Stimulated activated naive CD8-positive, alpha-beta T cell treated with anti-CD3 and anti-CD28 coated beads, Interleukin-15, amount 100 ng/mL, for 72 hours (primary cell): Measurements from ENCODE around the gene VGLL4.

Experiments
- ATAC-seq: fragments of 150-1000 bp; cut with Tn5 transposase; 2 replicates; pipeline ENCODE4 v1.10.0; 2021; ENCODE audit warnings: mild to moderate bottlenecking, moderate library complexity
- DNase-seq, 2 donors: peaks; one replicate each; pipeline ENCODE4 v3.0.0; 2021 to 2022
- H3K27ac Mint-ChIP-seq, 2 donors: one replicate each; pipeline ENCODE4 v1.8.0; 2022; ENCODE audit warnings: mild to moderate bottlenecking in 2 of 2, mixed read lengths in 2 of 2, moderate library complexity in 2 of 2
- H3K27me3 Mint-ChIP-seq: one replicate; pipeline ENCODE4 v1.8.0; 2022; ENCODE audit warnings: mixed read lengths
- H3K4me1 Mint-ChIP-seq: one replicate; pipeline ENCODE4 v1.8.0; 2022; ENCODE audit warnings: mild to moderate bottlenecking, mixed read lengths
- H3K4me3 Mint-ChIP-seq, 2 donors: one replicate each; pipeline ENCODE4 v1.8.0; 2022; ENCODE audit warnings: mild to moderate bottlenecking in 2 of 2, mixed read lengths in 2 of 2, moderate library complexity in 1 of 2
- H3K9me3 Mint-ChIP-seq, 2 donors: one replicate each; pipeline ENCODE4 v1.8.0; 2022; ENCODE audit warnings: mixed read lengths in 2 of 2

The VGLL4 gene

DNA sequence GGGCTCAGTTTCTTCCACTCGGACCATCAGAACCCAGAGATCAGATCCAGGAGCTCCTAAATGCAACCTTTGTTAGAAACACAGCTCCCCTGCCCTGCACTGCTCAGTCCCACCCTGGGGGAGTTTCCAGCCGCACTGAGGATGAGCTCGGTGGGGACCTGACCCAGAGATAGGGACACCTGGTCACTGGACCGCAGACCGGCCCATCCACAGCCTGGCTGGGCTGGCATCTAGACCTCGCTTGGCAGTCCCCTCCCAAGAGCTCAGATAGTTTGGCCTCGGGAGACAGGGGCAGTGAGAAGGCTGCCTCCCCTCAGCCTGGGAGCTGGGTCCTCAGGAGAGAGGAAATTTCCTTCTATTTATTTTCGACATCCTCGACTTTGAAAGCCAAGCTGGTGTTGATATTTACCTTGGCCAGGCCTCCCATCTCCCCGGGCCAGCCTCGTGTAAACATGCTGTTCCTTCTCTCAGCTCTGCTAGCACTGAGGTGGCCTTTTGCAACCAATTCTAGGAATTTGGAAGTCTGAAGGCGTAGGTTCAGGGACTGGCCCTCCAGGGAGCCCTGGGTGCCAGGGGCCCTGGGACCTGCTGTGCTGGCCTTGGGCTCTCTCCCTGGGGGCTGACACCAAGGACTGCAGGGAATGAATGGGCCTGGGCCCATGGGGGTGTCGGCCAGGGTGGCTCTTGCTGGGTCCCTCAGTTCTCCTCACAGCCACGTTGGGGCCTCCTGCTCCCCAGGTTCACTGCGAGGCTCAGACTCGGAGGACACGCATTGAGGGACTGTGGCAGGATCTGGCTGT lies 90.1 kb downstream of the VGLL4 start:
- DNase-seq (no peak), ATAC-seq (no peak)
- H3K27me3 Mint-ChIP-seq: no peaks in the 10 kb centered on the region
- no peak overlapping the region for H3K4me3 Mint-ChIP-seq
- H3K9me3 Mint-ChIP-seq: no peaks in the 10 kb centered on the region
- H3K27ac Mint-ChIP-seq: peak overlapping the region in 1 of 2 donors; percentile 67
- peaks cover 13% of the 10 kb centered on the region for H3K4me1 Mint-ChIP-seq

DNA sequence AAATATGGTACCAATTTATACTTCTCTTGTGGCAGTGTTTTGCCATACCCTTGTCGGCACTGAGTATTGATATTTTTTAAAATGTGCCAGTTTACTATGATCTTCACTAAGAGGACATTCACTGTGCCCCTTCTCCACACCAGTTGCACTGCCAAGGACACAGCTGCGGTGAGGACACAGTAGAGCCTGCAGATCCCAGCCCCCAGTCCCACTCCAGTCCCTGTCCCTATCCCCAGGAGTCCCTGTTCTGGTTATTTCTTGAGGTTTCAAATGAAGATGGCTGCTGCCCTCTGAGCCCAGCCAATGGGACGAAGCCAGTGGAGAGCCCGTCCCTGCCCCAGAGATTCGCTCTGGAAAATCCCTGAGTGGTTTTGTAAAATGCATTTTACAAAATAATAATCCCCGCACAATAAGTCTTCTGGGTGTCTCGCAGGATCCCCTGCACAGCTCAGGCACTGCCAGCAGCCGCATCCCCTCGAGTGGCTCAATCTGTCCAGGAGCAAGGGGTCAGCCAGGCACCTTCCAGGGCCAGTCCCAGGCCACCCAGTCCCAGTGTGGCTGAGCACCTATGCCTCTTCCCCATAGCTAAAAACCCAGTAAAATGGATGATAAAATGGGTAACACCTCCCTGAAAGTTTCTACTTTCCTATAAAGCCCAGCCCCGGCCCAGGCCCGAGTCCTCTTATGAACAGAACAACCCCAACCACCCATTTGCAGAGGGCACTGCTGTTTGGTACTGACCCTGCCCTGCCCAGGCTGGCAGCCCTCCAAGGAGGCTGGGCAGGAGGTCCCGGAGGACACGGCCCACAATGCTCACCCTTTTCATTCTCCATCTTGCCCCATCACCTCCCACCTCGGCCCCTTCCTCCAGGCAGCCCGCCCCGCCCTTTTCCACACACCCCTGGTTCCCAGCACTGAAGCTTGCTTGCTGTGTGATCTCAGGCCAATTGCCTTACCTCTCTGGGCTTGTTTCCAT lies 91.1 kb downstream of the VGLL4 start:
- no peak for DNase-seq

DNA sequence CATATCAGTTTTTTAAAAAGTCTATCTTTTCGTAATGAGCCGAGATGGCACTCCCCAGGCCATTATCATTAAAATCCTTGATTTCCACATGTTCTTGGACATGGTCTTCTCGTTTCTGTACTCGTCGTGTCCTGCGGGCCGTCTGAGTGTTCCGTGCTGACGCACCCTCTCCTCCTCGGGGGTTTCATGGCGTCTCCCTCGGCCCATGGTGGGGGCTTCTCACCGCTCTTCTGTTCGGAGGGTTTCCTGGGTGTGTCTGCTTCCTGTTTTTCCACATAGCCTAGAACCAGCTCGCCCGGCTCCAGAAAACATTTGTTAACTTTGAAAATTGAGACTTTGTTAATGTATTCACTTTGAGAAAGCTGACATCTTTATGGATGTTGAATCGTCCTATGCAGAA lies 92.7 kb downstream of the VGLL4 start:
- H3K27ac Mint-ChIP-seq: no peak overlapping the region
- no peaks in the 10 kb centered on the region for H3K27me3 Mint-ChIP-seq
- H3K4me3 Mint-ChIP-seq: no peak overlapping the region
- DNase-seq: no peak
- H3K4me1 Mint-ChIP-seq: peaks cover 6% of the 10 kb centered on the region
- peaks cover 0 to 10% of the 10 kb centered on the region in 2 donors for H3K9me3 Mint-ChIP-seq
- ATAC-seq: no peak

More for the DNA sequence above, 91.1 kb downstream of the VGLL4 start:
- Mint-ChIP-seq H3K9me3 (no peaks in the 10 kb centered on the region), H3K4me3 (no peak overlapping the region), H3K27ac (peak overlapping the region in 1 of 2 donors; percentile 44), H3K27me3 (no peaks in the 10 kb centered on the region), H3K4me1 (peaks cover 8% of the 10 kb centered on the region)
- ATAC-seq: no peak

DNA sequence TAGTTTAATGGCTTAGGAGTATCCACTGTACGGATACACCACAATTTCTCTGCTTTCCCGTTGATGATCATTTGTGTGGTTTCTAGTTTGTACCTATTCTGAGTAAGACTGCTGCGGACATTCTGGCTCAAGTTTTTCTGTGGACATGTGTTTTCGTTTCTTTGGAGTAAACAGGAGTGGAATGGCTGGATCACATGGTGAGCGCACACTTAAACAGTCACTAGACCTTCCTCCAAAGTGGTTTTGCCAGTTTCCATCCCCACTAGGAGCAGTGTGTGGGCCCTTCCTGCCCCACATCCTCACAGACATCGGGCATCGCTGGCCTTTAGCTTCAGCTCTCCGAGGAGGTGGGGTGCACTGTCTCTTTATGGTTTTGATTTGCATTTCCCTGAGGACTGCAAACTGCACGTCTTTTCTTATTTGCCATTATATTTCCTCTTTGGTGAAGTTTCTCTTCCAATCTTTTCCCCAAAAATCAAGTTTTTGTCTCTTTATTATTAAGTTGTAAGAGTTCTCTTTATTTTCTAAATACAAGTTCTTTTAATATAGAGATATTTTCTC lies 94.1 kb downstream of the VGLL4 start:
- no peak for ATAC-seq
- Mint-ChIP-seq H3K27me3 (no peaks in the 10 kb centered on the region), H3K9me3 (peaks cover 0 to 10% of the 10 kb centered on the region in 2 donors), H3K27ac (no peak overlapping the region), H3K4me3 (no peak overlapping the region), H3K4me1 (peaks cover 5% of the 10 kb centered on the region)
- DNase-seq: no peak

DNA sequence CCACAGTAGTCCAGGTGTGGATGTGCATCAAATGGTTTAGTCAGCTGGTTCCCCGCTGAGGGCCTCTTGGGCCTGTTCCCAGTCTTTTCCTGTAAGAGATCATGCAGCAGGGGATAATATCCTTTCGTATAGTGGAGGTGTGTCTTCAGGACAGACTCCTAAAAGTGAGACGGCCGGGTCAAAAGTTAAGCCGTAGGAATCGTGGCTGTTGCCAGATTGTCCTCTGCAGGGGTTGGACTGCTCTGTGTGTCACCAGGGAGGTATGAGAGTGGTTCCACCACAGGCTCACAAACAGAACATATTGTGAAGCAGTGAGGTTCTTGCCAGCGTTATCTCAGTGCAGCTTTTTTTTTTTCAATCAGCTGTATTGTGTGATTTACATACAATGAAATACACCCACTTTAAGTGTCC lies 95.0 kb downstream of the VGLL4 start:
- DNase-seq (no peak), ATAC-seq (no peak)
- Mint-ChIP-seq H3K9me3 (peaks cover 0 to 10% of the 10 kb centered on the region in 2 donors), H3K27ac (peak overlapping the region in 1 of 2 donors; percentile 56), H3K4me3 (no peak overlapping the region), H3K27me3 (no peaks in the 10 kb centered on the region), H3K4me1 (peaks cover 5% of the 10 kb centered on the region)

DNA sequence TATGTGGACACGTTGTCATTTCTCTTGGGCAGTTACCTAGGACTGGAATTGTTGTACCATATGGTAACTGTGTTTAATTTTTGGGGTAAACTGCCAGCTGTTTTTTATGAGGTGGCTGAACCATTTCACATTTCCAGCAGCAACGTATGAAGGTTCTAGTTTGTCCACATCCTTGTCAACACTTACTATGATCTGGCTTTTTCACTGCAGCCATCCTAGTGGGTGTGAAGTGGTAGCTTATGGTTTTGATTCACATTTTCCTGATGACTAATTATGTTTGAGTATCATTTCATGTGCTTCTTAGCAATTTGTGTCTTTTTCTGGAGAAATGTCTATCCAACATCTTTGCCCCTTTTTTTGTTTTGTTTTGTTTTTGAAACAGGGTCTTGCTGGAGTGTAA lies 96.2 kb downstream of the VGLL4 start:
- DNase-seq: no peak
- Mint-ChIP-seq H3K9me3 (peaks cover 0 to 10% of the 10 kb centered on the region in 2 donors), H3K27me3 (no peaks in the 10 kb centered on the region), H3K27ac (no peak overlapping the region), H3K4me3 (no peak overlapping the region), H3K4me1 (peaks cover 5% of the 10 kb centered on the region)
- ATAC-seq: no peak

DNA sequence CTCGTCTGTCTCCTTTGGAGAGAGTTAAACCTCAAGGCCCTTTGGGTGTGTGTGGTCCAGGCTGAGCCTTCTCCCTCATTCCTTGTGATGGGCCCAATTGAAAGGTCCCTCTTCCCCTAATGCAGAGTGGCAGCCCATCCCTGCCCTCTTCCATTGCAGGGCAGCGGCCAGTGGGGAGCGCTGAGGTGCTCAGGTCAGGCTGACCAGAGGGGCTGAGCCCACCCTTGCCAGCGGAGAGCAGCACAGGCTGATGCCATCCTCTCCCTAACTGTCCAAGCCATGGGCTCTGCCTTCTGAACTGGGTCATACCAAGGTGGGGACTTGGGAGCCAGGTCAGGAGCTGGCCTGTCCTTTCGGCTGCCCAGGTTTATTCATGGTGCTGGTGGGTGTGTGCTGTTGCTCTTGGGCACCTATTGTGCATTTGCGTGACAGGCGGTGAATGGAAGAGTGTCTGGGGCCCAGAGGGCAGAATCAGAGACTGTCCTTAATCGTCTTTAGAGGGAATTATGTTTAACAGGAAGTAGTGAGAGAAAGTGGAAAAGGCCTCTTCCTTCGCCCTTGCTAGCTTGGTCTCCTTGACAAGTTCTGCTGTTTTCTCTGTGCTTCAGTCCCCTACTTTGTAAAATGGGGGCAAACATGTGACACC lies 96.9 kb downstream of the VGLL4 start:
- H3K27ac Mint-ChIP-seq: no peak overlapping the region
- DNase-seq (no peak), ATAC-seq (no peak)
- no peak overlapping the region for H3K4me3 Mint-ChIP-seq
- H3K27me3 Mint-ChIP-seq: no peaks in the 10 kb centered on the region
- H3K9me3 Mint-ChIP-seq: peaks cover 0 to 10% of the 10 kb centered on the region in 2 donors
- H3K4me1 Mint-ChIP-seq: peaks cover 5% of the 10 kb centered on the region

DNA sequence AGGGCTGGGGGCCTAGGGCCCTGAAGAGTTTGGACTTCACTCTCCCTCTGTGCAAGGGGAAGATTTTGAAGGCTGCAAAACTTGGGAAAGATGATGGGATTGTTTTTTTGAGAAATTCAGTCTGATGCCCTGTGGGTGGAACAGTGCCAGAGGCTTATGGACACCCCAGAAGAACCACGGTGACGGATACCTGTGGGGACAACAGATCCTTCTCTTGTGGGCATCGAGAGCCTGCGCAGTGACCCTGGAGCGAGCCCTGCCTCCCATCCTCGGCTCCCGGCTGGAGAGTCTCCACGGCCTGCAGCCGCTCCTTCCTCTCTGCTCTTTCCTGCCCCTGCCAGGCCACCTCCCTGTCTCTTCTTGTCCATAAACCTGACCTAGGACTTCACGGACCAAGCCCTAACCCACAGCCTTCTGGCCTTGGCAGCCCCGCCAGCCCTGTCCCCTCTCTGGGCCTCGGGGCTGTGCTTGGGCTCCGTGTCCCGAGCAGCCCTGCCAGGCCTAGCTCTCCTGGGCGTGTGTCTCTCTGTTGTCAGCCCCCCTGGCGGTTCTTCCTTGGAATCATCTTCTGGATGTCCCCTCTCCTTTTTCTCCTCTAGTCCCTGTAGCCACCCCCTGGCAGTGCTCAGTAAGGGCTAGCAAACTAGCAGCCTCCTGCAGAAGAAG lies 98.4 kb downstream of the VGLL4 start:
- Mint-ChIP-seq H3K27me3 (no peaks in the 10 kb centered on the region), H3K27ac (peak overlapping the region; percentile 46 to 79), H3K9me3 (peaks cover 0 to 10% of the 10 kb centered on the region in 2 donors), H3K4me3 (no peak overlapping the region), H3K4me1 (peaks cover 5% of the 10 kb centered on the region)
- ATAC-seq (no peak), DNase-seq (no peak)

DNA sequence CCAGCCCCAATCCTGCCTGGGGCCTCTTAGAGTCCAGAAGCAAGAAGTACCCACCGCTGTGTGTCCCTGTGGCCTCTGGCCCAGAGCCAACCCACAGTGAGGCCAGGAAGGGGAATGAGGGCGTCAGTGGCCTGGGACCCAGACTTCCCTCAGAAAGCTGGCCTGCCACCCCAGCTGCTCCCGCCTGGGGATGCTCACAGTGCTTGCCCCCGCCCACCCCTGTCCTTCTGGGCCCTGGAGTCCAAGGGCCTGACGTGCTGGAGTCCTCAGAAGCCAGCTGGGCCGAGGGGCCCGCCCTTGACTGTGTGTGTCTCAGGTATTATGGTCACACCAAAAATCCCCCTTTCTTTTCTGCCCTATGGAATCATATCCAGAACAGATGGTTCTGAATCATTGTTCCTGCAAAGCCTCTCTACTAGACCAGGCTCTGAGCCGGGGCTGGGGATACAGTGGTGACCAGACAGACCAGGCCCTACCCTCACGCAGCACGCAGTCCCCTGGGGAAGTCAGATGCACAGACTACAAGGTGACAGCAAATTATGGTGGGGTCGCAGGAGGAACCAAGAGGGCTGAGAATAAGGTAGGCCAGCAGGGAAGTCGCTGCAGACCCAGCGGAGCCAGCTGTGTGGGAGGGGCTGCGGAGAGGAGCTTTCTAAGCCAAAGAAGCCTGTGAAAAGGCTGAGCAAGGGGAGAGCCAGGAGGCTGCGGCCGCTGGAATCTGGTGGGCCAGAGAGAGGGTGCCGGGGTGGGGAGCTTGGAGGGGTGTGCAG lies 99.1 kb downstream of the VGLL4 start:
- peaks cover 5% of the 10 kb centered on the region for H3K4me1 Mint-ChIP-seq
- H3K27ac Mint-ChIP-seq: peak overlapping the region in 1 of 2 donors; percentile 34
- H3K4me3 Mint-ChIP-seq: no peak overlapping the region
- DNase-seq (no peak), ATAC-seq (peak; percentile 10)
- H3K27me3 Mint-ChIP-seq: no peaks in the 10 kb centered on the region
- H3K9me3 Mint-ChIP-seq: peaks cover 0 to 10% of the 10 kb centered on the region in 2 donors

DNA sequence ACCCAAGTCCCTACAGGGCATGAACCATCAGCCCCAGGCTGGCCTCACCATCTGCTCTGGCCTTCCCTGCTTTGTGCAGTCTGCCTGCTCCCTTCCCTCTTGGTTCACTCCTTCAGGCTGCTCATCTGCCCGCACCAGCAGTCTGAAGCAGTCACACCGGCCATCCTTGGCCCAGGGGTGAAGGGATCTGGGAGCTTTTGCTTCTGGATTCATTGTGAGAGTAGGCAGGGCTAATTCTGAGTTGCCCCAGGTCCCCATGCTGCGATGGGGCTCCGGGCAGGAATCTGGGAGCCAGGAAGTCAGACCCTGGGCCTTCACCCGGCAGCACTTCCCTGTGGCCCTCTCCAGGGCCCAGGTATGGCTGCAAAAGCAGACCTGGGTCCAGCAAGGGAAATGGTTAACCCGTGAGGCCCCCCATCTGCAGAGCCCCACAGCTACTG lies 99.7 kb downstream of the VGLL4 start:
- peaks cover 0 to 10% of the 10 kb centered on the region in 2 donors for H3K9me3 Mint-ChIP-seq
- peak overlapping the region in 1 of 2 donors; percentile 34 for H3K27ac Mint-ChIP-seq
- DNase-seq: no peak
- ATAC-seq: no peak
- H3K4me1 Mint-ChIP-seq: peaks cover 5% of the 10 kb centered on the region
- H3K27me3 Mint-ChIP-seq: no peaks in the 10 kb centered on the region
- no peak overlapping the region for H3K4me3 Mint-ChIP-seq

DNA sequence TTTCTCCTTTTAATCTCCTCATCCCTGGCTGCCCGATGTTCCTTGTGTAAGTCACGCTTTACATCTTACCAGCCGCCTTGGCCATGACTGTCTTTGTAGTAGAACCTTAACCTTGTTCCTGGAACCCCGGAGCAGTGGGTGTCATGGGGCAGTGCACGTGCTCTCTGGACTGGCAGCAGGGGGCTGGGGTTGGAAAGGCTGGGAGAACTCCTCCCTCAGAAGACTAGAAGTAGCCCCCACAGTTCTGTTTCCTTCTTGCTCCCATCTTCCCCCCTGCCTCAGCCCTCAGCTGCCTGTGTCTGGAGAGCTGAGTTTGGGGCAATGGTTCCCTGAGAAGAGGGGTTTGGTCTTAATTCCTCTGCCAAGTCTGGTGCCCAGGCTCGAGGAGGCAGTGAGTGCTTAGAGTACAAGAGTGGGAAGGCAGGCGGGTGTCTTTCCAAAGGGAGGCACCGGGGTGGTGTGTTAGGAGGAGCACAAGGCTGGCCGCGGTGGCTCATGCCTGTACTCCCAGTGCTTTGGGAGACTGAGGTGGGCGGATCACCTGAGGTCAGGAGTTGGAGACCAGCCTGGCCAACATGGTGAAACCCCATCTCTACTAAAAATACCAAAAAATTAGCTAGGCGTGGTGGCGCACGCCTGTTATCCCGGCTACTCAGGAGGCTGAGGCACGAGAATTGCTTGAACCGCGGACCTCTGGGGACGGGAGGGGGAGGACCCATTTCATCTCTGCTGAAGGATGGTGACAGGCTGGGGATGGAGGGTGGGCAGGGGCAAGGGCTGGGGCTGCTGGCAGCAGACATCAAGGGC lies 100.4 kb downstream of the VGLL4 start:
- DNase-seq (no peak), ATAC-seq (no peak)
- Mint-ChIP-seq H3K9me3 (peaks cover 0 to 10% of the 10 kb centered on the region in 2 donors), H3K4me3 (no peak overlapping the region), H3K27me3 (no peaks in the 10 kb centered on the region), H3K27ac (no peak overlapping the region), H3K4me1 (peaks cover 5% of the 10 kb centered on the region)

DNA sequence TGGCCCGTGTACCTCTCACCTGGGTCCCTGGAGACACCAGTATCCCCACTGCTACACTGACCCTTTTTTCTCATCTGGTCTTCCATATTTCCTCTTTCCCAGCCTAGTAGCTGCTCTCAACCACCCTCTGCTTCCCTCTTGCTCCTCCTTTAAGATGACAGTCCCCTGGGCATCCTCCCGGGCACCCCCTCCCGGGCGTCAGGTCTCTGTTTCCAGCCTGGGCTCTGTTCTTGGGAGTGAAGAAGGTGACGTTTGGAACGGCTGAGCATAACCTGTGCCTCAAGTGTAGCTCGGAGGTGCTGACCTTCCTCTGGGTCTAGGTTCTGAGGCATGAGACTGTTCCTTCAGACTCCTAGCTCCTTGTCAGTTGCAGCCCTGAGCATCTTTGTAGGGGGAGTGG lies 101.2 kb downstream of the VGLL4 start:
- H3K4me1 Mint-ChIP-seq: peaks cover 2% of the 10 kb centered on the region
- H3K27ac Mint-ChIP-seq: no peak overlapping the region
- DNase-seq (no peak), ATAC-seq (no peak)
- no peaks in the 10 kb centered on the region for H3K27me3 Mint-ChIP-seq
- peaks cover 0 to 10% of the 10 kb centered on the region in 2 donors for H3K9me3 Mint-ChIP-seq
- H3K4me3 Mint-ChIP-seq: no peak overlapping the region
